Thyroid gland (tissue), 4 donors: ENCODE data around the gene OSCAR.
"Not testable (repeated sequence)": the region's sequence is repeated elsewhere in the genome, so short reads cannot be mapped to it uniquely, and the experiment has no call there.

ENCODE experiments used
- CTCF ChIP-seq, 6 experiments: fragments of 200-600 bp in 3 of 6; fragments of 450-650 bp in 3 of 6; sonication (generic) in 3 of 6; IDR thresholded peaks; one replicate each; pipeline ENCODE4 v1.5.1; 2016 to 2019; ENCODE audit warnings: antibody characterized with exemption in 6 of 6, mild to moderate bottlenecking in 2 of 6, inconsistent platforms in 1 of 6, moderate library complexity in 1 of 6
- POLR2A ChIP-seq, 2 donors: fragments of 450-650 bp; IDR thresholded peaks; one replicate each; pipeline ENCODE4 v1.6.1; 2017; ENCODE audit warnings: antibody characterized with exemption in 2 of 2, mild to moderate bottlenecking in 2 of 2, moderate library complexity in 1 of 2

DNA sequence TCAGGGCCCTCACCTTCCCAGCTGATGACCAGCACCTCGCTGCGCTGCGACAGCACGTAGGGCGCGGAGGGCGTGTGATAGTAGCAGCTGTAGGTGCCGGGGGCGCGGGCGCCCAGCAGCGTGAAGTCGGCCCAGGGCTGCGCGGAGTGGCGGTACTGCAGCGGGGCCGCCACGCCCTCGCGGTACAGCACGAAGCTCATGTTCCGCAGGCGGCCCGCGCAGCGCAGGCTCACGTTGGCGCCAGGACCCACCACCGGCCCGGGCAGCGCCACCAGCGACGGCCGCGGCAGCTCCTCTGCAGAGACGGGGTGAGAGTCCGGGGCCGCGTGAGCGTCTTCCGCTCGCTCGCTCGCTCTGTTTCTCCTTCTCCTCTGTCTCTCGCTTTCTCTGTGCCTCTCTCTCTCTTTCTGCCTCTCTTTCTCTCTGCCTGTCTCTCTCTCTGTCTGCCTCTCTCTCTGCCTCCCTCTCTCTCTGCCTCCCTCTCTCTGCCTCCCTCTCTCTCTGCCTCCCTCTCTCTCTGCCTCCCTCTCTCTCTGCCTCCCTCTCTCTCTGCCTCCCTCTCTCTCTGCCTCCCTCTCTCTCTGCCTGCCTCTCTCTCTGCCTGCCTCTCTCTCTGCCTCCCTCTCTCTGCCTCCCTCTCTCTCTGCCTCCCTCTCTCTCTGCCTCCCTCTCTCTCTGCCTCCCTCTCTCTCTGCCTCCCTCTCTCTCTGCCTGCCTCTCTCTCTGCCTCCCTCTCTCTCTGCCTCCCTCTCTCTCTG is 4.6 kb downstream of the OSCAR start:
- not testable (repeated sequence) for TF ChIP-seq CTCF, POLR2A (IDR thresholded peaks at IDR 0.05)
